Upper lobe of right lung (tissue), 1 donor: Measurements from ENCODE around the gene NELFB. TPM values are rescaled to one million over a fixed set of nuclear protein-coding genes. Genes with fewer than 3 reads are reported as not detected.

Experiments used
- ATAC-seq: fragments of 200-7000 bp; cut with Tn5 transposase; one replicate; pipeline ENCODE4 v1.9.1; 2020; ENCODE audit warnings: mild to moderate bottlenecking, moderate library complexity
- DNase-seq: peaks from one replicate; pipeline ENCODE4 v3.0.0-alpha.2; 2020
- H3K27ac ChIP-seq: fragments of 200-600 bp; one replicate; pipeline ENCODE4 v1.8.0; 2022
- H3K27me3 ChIP-seq: fragments of 200-600 bp; one replicate; pipeline ENCODE4 v1.8.0; 2022; ENCODE audit warnings: mild to moderate bottlenecking
- H3K36me3 ChIP-seq: fragments of 200-600 bp; one replicate; pipeline ENCODE4 v1.8.0; 2022
- H3K4me1 ChIP-seq: fragments of 200-600 bp; one replicate; pipeline ENCODE4 v1.8.0; 2022
- H3K4me3 ChIP-seq: fragments of 200-600 bp; one replicate; pipeline ENCODE4 v1.8.0; 2022; ENCODE audit warnings: mild to moderate bottlenecking
- H3K9me3 ChIP-seq: fragments of 200-600 bp; one replicate; pipeline ENCODE4 v1.8.0; 2022
- CTCF ChIP-seq: fragments of 200-600 bp; IDR thresholded peaks from one replicate; pipeline ENCODE4 v1.8.0; 2022; ENCODE audit warnings: antibody characterized with exemption
- intact Hi-C: fragments of 100-400 bp; cut with DNase I; formaldehyde crosslinking; loops from one replicate; pipeline ENCODE4 v1.11.0; 2022
- total RNA-seq: library from RNA; stranded (reverse); fragmentation: NEBNext Ultra II Directional; extraction: Animal tissue kit (Norgen Biotek cat#: 25700); gene quantifications from one replicate; pipeline ENCODE4 v1.2.1, GENCODE V29; 2021
- donor health status: DM: no; HTN: yes; CAD: no; lungs with severe emphysema.

The NELFB gene
- total RNA-seq, 1 donor from 2014 or later, result 47.2 TPM

DNA sequence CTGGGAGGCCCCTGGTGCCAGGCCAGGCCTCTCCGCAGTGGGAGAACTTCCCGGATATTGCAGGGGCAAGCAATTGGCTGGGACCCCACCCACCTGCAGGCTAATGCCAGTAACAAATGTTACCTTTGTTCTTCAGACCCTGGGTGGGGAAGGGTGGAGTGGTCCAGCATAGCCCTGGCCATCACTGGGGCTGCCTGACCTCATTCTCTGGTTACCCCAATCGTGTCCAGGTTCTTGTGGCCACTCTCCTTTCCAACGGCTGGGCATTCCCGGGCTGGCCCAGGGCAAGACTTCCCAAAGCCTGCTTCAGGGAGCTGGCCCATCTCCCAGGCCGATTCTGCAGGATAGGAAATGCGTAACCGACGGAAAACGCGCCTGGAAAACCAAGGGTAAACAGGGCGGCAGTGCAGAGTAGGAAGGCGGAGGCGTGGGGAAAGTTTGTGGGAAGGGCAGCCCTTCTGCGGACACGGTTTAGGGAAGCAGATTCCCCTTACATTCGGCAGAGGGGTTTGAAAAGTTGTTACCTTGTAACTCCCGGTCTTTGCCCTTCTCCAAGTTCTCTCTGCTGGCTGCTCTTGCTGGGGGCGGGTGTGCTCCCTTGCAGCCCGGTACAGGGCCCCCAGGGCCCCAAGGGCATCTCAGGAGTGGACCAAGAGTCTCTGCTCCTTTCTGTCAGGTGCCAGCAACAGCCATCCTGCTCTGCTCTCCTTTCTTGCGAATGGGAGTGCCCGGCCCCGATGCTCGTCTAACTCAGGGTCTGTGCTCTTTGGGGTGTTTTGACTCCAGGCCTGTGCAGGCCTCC lies 43.5 kb downstream of the NELFB start:
- no peaks in the 10 kb centered on the region for H3K36me3 ChIP-seq
- H3K9me3 ChIP-seq, result no peaks in the 10 kb centered on the region
- H3K4me1 ChIP-seq, result peaks cover 34% of the 10 kb centered on the region
- DNase-seq (peak; percentile 64), ATAC-seq (no peak)
- H3K4me3 ChIP-seq, result peak overlapping the region; percentile 55
- peaks cover 30% of the 10 kb centered on the region for H3K27me3 ChIP-seq
- TF ChIP-seq CTCF, result no peak
- intact Hi-C loops, result loop anchor here (10.0 kb wide), 1 partner anchor 106 kb away; no protein-coding TSS in a partner anchor
- H3K27ac ChIP-seq, result peak overlapping the region; percentile 30

DNA sequence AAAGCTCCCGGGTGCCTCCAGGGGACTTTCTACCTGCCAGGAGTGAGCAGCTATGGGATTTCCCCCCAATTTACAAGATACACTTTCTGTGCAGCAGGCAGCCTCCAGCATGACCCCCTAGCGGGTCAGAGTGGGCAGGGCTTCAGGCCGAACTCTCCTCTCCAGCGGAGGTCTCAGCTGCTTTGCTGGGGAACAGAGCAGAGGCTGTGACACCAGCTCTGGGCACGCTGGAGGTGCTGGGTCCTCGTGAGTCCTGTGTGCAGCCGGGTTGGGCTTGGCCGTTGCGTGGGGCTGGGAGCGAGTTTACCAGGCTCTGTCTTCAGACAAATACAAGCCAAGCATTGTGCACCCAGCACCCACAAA lies 44.1 kb downstream of the NELFB start:
- intact Hi-C loops, result loop anchor here (10.0 kb wide), 1 partner anchor 106 kb away; no protein-coding TSS in a partner anchor
- Histone ChIP-seq H3K9me3 (no peaks in the 10 kb centered on the region), H3K4me3 (peak overlapping the region; percentile 55), H3K27ac (no peak overlapping the region), H3K4me1 (peaks cover 39% of the 10 kb centered on the region), H3K36me3 (no peaks in the 10 kb centered on the region), H3K27me3 (peaks cover 30% of the 10 kb centered on the region)
- ATAC-seq (no peak), DNase-seq (no peak)
- no peak for TF ChIP-seq CTCF

DNA sequence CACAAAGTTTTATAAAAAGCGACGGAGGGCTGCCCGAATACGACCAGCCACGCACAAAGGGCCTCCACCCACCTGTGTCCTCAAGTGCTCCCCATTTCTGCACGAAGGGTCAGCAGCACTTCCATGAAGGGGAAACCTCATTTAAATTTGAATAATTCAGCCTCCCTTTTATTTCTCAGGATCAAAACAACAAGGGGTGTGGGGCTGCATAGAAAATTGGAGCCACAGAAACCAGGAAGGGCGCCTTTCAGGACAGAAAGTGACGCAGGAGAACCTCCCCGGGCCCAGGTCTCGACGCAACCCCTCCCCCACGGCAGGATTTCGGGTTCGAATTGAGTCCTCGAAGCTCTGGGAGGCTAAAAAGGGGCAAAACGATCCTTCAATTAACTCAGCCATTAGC lies 44.8 kb downstream of the NELFB start:
- Histone ChIP-seq H3K27me3 (peaks cover 30% of the 10 kb centered on the region), H3K9me3 (no peaks in the 10 kb centered on the region), H3K4me3 (peak overlapping the region; percentile 55), H3K4me1 (peaks cover 39% of the 10 kb centered on the region), H3K27ac (peak overlapping the region; percentile 32), H3K36me3 (no peaks in the 10 kb centered on the region)
- no peak for ATAC-seq
- intact Hi-C loops, result loop anchor here (10.0 kb wide), 1 partner anchor 105 kb away; no protein-coding TSS in a partner anchor
- no peak for DNase-seq
- no peak for TF ChIP-seq CTCF

- peak overlapping the region; percentile 32 for H3K27ac ChIP-seq
- H3K4me1 ChIP-seq, result peaks cover 42% of the 10 kb centered on the region
- peak overlapping the region; percentile 55 for H3K4me3 ChIP-seq
- TF ChIP-seq CTCF, result no peak
- no peaks in the 10 kb centered on the region for H3K9me3 ChIP-seq
- DNase-seq (no peak), ATAC-seq (no peak)
- no peaks in the 10 kb centered on the region for H3K36me3 ChIP-seq
- intact Hi-C loops, result no loop called here
- peaks cover 30% of the 10 kb centered on the region for H3K27me3 ChIP-seq
These were observed 45.5 kb downstream of the NELFB start for GRCh38 chr9:137300567-137301080.

- intact Hi-C loops, result no loop called here
- peak overlapping the region; percentile 55 for H3K4me3 ChIP-seq
- no peaks in the 10 kb centered on the region for H3K9me3 ChIP-seq
- H3K27me3 ChIP-seq, result peaks cover 26% of the 10 kb centered on the region
- no peaks in the 10 kb centered on the region for H3K36me3 ChIP-seq
- TF ChIP-seq CTCF, result no peak
- peaks cover 49% of the 10 kb centered on the region for H3K4me1 ChIP-seq
- ATAC-seq, result peak; percentile 10
- H3K27ac ChIP-seq, result peak overlapping the region; percentile 60
- peak; percentile 77 for DNase-seq
These were observed 46.2 kb downstream of the NELFB start for GRCh38 chr9:137301081-137301947.
